Coronary artery (tissue), 2 donors: ENCODE results near the gene WDR5.

Experiments used
- DNase-seq: peaks from one replicate; pipeline ENCODE4 v3.0.0-alpha.2; 2017; ENCODE audit warnings: low spot score
- H3K27ac ChIP-seq, 2 donors: fragments of 200-600 bp; sonication (generic); one replicate each; pipeline ENCODE4 v1.5.1; 2016 to 2019
- H3K4me3 ChIP-seq: fragments of 200-600 bp; sonication (generic); 2 replicates; pipeline ENCODE4 v1.5.1; 2016; ENCODE audit warnings: mild to moderate bottlenecking, moderate library complexity
- CTCF ChIP-seq: fragments of 200-600 bp; sonication (generic); IDR thresholded peaks from one replicate; pipeline ENCODE4 v1.5.1; 2019; ENCODE audit warnings: antibody characterized with exemption

The WDR5 gene

GRCh38 chr9:134206311-134207300, 70.7 kb downstream of the WDR5 start:
- no peak for DNase-seq
- no peak overlapping the region for H3K4me3 ChIP-seq
- H3K27ac ChIP-seq = peak overlapping the region in 1 of 2 donors; percentile 12
- TF ChIP-seq CTCF = no peak

GRCh38 chr9:134208310-134208841, 72.5 kb downstream of the WDR5 start:
- no peak overlapping the region for H3K4me3 ChIP-seq
- no peak overlapping the region for H3K27ac ChIP-seq
- TF ChIP-seq CTCF = no peak
- DNase-seq = no peak

- Histone ChIP-seq H3K27ac (no peak overlapping the region), H3K4me3 (no peak overlapping the region)
- no peak for TF ChIP-seq CTCF
- no peak for DNase-seq
These were observed 73.3 kb downstream of the WDR5 start for GRCh38 chr9:134208981-134209725.
